Measurements from ENCODE around the gene LIME1. TPM values are rescaled to one million over a fixed set of nuclear protein-coding genes. Genes with fewer than 3 reads are reported as not detected.

The LIME1 gene
- total and polyA plus RNA-seq, 2 experiments from 2014 or later: 17.4 to 19.2 TPM

DNA sequence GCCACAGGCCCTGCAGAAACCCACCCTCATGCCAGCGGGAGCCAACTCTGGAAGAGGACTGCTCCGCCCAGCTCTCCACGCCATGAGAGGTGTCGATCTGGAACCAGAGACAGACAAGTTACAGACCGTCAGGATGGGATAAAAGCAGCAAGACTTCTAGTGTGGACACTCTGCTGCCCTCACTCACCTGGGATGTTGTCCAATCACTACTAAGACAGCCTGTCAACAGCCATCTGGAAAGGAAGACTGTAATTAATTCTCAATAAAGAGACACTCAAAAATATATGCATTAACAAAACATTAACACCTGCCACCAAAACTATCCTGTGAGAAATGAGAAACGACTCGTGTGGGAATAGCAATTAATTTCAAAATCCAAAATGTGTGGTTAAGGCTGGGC, 31.4 kb downstream of the LIME1 start:
- Histone ChIP-seq H3K4me3 (no peak overlapping the region), H3K9me3 (ENCODE audit: low read depth) (no peaks in the 10 kb centered on the region), H3K27me3 (no peaks in the 10 kb centered on the region), H3K36me3 (peaks cover 28% of the 10 kb centered on the region), H3K27ac (no peak overlapping the region), H3K4me1 (ENCODE audit: low read depth) (no peaks in the 10 kb centered on the region)
- no peak for DNase-seq (ENCODE audit: low read depth in 1 of 2, low spot score in 1 of 2)
- TF ChIP-seq, protein P1, sequence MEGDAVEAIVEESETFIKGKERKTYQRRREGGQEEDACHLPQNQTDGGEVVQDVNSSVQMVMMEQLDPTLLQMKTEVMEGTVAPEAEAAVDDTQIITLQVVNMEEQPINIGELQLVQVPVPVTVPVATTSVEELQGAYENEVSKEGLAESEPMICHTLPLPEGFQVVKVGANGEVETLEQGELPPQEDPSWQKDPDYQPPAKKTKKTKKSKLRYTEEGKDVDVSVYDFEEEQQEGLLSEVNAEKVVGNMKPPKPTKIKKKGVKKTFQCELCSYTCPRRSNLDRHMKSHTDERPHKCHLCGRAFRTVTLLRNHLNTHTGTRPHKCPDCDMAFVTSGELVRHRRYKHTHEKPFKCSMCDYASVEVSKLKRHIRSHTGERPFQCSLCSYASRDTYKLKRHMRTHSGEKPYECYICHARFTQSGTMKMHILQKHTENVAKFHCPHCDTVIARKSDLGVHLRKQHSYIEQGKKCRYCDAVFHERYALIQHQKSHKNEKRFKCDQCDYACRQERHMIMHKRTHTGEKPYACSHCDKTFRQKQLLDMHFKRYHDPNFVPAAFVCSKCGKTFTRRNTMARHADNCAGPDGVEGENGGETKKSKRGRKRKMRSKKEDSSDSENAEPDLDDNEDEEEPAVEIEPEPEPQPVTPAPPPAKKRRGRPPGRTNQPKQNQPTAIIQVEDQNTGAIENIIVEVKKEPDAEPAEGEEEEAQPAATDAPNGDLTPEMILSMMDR (IDR thresholded peaks at IDR 0.05; ENCODE audit: low read depth, low read length): no peak

DNA sequence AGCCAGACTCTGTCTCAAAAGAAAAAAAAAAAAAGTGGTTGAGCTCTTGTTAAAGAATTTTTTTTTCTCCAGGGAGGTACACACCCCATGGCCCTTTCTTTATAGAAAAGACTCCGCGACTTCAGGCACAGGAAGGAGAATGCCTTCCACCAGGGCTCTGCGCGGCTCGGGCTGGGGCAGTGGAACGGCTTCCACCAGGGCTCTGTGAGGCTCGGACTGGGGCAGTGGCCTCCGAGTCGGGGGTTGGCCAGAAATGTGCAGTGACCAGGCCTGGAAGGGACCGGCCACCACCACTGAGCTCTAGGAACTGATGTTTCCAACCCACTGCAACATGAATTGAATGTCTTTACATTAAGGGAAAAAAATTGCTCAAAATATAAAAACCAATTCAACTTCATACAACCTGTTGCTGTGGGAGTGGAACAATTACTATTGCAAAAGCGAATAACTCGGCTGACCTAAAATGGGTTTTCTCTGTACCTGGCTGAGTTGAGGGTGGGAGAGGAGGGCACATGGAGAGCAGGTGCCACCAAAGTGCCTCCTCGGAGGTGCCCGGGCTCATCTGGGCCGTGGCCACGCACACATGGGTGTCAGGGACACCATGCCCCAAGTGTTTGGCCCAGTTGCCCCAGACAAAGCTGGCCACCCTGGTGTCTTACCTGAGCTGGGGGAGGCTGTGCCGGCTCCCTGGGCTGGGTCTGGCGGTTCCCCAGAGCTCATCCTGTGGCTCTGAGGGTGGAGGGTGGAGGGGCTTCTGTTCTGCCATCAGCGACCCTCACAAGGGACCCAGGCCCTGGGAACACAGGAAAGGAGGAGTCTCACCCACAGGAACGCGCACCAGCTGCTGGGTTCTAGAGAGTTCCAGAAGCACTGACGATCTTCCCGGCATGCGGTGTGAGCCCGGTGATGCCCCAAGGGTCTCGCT, 32.4 kb downstream of the LIME1 start:
- H3K4me3 ChIP-seq: no peak overlapping the region
- no peaks in the 10 kb centered on the region for H3K4me1 ChIP-seq (ENCODE audit: low read depth)
- H3K36me3 ChIP-seq: peaks cover 23% of the 10 kb centered on the region
- H3K27me3 ChIP-seq: no peaks in the 10 kb centered on the region
- DNase-seq (ENCODE audit: low read depth in 1 of 2, low spot score in 1 of 2): no peak
- no peaks in the 10 kb centered on the region for H3K9me3 ChIP-seq (ENCODE audit: low read depth)
- TF ChIP-seq, protein P1 (IDR thresholded peaks at IDR 0.05; ENCODE audit: low read depth, low read length): no peak
- H3K27ac ChIP-seq: no peak overlapping the region

DNA sequence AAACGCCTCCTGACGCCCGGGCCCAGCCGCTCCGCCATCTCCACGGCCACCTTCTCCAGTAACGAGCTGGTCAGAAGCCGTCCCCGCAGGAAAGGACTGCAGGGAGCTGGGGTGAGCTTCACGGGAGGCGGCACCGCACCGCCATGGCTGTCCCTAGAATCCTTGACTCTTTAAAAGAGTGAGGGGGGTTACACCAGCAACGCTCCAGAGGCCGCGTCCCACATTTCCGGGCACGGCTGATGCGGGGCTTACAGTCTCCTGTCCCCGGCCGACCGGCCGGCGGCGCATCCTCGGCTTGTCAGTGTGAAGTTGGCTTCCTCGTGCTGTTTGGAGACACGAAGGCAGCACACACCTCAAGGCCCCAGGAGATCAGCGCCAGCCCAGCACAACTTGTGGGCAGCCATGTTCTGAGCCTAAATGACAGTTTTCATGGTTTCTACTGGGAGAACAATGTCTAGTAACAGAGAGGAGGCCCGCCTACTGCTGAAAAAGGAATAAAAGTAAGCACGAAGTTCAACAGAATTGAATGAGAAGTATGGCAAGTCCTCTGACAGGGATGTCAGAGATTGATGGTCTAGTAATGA, 33.5 kb downstream of the LIME1 start:
- Histone ChIP-seq H3K27ac (no peak overlapping the region), H3K4me3 (no peak overlapping the region), H3K4me1 (ENCODE audit: low read depth) (no peaks in the 10 kb centered on the region), H3K27me3 (no peaks in the 10 kb centered on the region), H3K36me3 (peaks cover 23% of the 10 kb centered on the region), H3K9me3 (ENCODE audit: low read depth) (no peaks in the 10 kb centered on the region)
- TF ChIP-seq, protein P1 (IDR thresholded peaks at IDR 0.05; ENCODE audit: low read depth, low read length): no peak
- no peak for DNase-seq (ENCODE audit: low read depth in 1 of 2, low spot score in 1 of 2)

DNA sequence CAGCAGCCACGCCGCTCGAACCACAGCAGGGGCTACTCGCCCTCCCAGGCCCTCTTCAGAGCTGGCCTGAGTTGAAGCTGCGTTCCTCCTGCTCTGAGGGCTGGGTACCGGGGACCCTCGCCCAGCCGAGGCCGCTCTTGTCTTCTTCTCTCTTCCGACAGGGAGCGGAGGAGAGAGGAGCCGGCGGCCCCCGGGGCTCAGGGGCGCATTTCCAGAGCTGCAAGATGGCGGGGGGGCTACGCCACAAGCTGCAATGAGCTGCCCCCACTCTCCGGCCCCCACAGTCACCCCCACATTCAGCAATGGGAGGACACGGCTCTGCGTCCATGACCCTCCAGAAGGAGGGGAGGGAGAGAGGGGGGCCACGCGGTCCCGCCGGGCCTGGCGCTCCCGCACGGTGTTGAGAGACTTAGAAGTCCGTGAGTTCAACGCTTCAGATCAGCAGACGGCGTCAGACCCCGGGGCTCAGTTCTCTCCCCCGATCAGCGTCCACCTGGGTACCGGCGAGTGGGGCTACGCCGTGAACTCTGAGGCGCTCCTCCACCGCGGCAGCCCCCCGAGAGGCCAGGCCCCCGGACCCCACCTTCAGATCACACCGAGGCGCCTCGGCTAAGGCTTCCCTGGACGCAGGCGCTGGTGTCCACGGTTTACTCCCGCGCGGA, 34.7 kb downstream of the LIME1 start:
- Histone ChIP-seq H3K36me3 (peaks cover 23% of the 10 kb centered on the region), H3K9me3 (ENCODE audit: low read depth) (no peaks in the 10 kb centered on the region), H3K27me3 (no peaks in the 10 kb centered on the region), H3K27ac (no peak overlapping the region), H3K4me3 (no peak overlapping the region), H3K4me1 (ENCODE audit: low read depth) (peaks cover 6% of the 10 kb centered on the region)
- no peak for DNase-seq (ENCODE audit: low read depth in 1 of 2, low spot score in 1 of 2)
- TF ChIP-seq, protein P1 (IDR thresholded peaks at IDR 0.05; ENCODE audit: low read depth, low read length): no peak

DNA sequence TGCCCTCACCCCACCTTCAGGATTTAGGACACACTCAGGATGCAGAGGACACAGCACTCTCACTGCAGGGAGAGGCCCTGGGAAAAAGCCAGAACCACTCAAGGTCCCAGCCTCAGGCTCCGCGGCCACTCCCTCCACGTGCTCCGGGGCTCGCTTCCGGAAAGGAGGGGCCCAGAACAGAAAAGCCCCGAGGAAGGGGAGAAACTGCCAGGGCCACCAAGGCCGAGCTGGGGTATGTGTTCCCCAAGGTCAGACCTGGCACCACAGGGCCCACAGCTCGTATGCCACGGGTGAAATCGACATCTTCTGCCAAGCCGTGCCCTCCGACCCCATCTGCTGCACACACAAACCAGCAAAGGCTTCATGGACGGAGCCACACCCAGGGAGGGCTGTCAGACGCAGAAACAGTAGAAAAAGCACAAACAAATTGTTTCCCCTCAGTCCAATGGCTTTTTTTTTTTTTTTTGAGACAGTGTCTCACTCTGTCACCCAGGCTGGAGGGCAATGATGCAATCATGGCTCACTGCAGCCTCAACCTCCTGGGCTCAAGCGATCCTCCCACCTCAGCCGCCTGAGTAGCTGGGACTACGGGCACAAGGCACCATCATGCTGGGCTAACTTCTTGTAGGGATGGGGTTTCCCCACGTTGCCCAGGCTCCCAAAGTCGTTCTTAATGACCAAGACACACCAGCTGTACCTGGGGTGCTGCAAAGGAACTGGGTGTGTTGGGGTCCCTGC, 36.5 kb downstream of the LIME1 start:
- H3K27me3 ChIP-seq: no peaks in the 10 kb centered on the region
- no peak overlapping the region for H3K4me3 ChIP-seq
- no peaks in the 10 kb centered on the region for H3K9me3 ChIP-seq (ENCODE audit: low read depth)
- H3K4me1 ChIP-seq (ENCODE audit: low read depth): peaks cover 6% of the 10 kb centered on the region
- peaks cover 13% of the 10 kb centered on the region for H3K36me3 ChIP-seq
- TF ChIP-seq, protein P1 (IDR thresholded peaks at IDR 0.05; ENCODE audit: low read depth, low read length): no peak
- H3K27ac ChIP-seq: no peak overlapping the region
- no peak for DNase-seq (ENCODE audit: low read depth in 1 of 2, low spot score in 1 of 2)
